ENCODE results near the gene GCGR. TPM values are rescaled to one million over a fixed set of nuclear protein-coding genes. Genes with fewer than 3 reads are reported as not detected.
A peak's percentile ranks its signal among the peaks of the same experiment; 100 is the strongest.

Gene GCGR
- total and polyA plus RNA-seq, 2 of the 13 experiments (the other 11 are each of a cell fraction or from before 2014, with no cell fraction given) = 0.04 to 0.13 TPM

GRCh38 chr17:81833160-81833920, 29.4 kb downstream of the GCGR start, which contains the start of gene MCRIP1 (continued):
- TF ChIP-seq, protein P1, sequence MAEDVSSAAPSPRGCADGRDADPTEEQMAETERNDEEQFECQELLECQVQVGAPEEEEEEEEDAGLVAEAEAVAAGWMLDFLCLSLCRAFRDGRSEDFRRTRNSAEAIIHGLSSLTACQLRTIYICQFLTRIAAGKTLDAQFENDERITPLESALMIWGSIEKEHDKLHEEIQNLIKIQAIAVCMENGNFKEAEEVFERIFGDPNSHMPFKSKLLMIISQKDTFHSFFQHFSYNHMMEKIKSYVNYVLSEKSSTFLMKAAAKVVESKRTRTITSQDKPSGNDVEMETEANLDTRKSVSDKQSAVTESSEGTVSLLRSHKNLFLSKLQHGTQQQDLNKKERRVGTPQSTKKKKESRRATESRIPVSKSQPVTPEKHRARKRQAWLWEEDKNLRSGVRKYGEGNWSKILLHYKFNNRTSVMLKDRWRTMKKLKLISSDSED (CRISPR knock-in tag; IDR thresholded peaks at IDR 0.05) = 0 out of 2 replicates have a peak, but pooled peaks have one; percentile 85
- TF ChIP-seq ZNF768 (CRISPR knock-in tag; IDR thresholded peaks at IDR 0.05) (peak; percentile 77; the same call in 1 of the 2 replicates), SRY (CRISPR knock-in tag; IDR thresholded peaks at IDR 0.05) (peak; percentile 17; the same call in 1 of the 2 replicates), ZSCAN20 (CRISPR knock-in tag; IDR thresholded peaks at IDR 0.05; ENCODE audit: borderline replicate concordance) (peak; percentile 94), ZNF891 (CRISPR knock-in tag; IDR thresholded peaks at IDR 0.05) (peak; percentile 87; the same call in 1 of the 2 replicates), POLR2A (IDR thresholded peaks at IDR 0.05; ENCODE audit: insufficient read depth in 1 of 2, low read depth in 2 of 2, low read length in 2 of 2) (peak; percentile 79), ZSCAN9 (CRISPR knock-in tag; IDR thresholded peaks at IDR 0.05; ENCODE audit: borderline replicate concordance) (peak; percentile 42), PATZ1 (CRISPR knock-in tag; IDR thresholded peaks at IDR 0.05) (peak; percentile 72), FOXK2 (IDR thresholded peaks at IDR 0.05) (no peak), JUND (CRISPR knock-in tag; IDR thresholded peaks at IDR 0.05) (no peak), ZNF841 (CRISPR knock-in tag; IDR thresholded peaks at IDR 0.05; ENCODE audit: borderline replicate concordance) (peak; percentile 71; the same call in 1 of the 2 replicates), HOXA9 (CRISPR knock-in tag; IDR thresholded peaks at IDR 0.05; ENCODE audit: borderline replicate concordance) (peak; percentile 70; the same call in 1 of the 2 replicates)
- TF ChIP-seq, protein P2, sequence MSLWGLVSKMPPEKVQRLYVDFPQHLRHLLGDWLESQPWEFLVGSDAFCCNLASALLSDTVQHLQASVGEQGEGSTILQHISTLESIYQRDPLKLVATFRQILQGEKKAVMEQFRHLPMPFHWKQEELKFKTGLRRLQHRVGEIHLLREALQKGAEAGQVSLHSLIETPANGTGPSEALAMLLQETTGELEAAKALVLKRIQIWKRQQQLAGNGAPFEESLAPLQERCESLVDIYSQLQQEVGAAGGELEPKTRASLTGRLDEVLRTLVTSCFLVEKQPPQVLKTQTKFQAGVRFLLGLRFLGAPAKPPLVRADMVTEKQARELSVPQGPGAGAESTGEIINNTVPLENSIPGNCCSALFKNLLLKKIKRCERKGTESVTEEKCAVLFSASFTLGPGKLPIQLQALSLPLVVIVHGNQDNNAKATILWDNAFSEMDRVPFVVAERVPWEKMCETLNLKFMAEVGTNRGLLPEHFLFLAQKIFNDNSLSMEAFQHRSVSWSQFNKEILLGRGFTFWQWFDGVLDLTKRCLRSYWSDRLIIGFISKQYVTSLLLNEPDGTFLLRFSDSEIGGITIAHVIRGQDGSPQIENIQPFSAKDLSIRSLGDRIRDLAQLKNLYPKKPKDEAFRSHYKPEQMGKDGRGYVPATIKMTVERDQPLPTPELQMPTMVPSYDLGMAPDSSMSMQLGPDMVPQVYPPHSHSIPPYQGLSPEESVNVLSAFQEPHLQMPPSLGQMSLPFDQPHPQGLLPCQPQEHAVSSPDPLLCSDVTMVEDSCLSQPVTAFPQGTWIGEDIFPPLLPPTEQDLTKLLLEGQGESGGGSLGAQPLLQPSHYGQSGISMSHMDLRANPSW (CRISPR knock-in tag; IDR thresholded peaks at IDR 0.05; ENCODE audit: borderline replicate concordance) = 0 out of 2 replicates have a peak, but pooled peaks have one; percentile 40
- TF ChIP-seq, protein P3, sequence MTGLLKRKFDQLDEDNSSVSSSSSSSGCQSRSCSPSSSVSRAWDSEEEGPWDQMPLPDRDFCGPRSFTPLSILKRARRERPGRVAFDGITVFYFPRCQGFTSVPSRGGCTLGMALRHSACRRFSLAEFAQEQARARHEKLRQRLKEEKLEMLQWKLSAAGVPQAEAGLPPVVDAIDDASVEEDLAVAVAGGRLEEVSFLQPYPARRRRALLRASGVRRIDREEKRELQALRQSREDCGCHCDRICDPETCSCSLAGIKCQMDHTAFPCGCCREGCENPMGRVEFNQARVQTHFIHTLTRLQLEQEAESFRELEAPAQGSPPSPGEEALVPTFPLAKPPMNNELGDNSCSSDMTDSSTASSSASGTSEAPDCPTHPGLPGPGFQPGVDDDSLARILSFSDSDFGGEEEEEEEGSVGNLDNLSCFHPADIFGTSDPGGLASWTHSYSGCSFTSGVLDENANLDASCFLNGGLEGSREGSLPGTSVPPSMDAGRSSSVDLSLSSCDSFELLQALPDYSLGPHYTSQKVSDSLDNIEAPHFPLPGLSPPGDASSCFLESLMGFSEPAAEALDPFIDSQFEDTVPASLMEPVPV (CRISPR knock-in tag; IDR thresholded peaks at IDR 0.05) = peak; percentile 93
- TF ChIP-seq, protein P4, sequence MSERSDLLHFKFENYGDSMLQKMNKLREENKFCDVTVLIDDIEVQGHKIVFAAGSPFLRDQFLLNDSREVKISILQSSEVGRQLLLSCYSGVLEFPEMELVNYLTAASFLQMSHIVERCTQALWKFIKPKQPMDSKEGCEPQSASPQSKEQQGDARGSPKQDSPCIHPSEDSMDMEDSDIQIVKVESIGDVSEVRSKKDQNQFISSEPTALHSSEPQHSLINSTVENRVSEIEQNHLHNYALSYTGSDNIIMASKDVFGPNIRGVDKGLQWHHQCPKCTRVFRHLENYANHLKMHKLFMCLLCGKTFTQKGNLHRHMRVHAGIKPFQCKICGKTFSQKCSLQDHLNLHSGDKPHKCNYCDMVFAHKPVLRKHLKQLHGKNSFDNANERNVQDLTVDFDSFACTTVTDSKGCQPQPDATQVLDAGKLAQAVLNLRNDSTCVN (CRISPR knock-in tag; IDR thresholded peaks at IDR 0.05; ENCODE audit: borderline replicate concordance) = peak; percentile 75; the same call in 1 of the 2 replicates
- TF ChIP-seq, protein P5, sequence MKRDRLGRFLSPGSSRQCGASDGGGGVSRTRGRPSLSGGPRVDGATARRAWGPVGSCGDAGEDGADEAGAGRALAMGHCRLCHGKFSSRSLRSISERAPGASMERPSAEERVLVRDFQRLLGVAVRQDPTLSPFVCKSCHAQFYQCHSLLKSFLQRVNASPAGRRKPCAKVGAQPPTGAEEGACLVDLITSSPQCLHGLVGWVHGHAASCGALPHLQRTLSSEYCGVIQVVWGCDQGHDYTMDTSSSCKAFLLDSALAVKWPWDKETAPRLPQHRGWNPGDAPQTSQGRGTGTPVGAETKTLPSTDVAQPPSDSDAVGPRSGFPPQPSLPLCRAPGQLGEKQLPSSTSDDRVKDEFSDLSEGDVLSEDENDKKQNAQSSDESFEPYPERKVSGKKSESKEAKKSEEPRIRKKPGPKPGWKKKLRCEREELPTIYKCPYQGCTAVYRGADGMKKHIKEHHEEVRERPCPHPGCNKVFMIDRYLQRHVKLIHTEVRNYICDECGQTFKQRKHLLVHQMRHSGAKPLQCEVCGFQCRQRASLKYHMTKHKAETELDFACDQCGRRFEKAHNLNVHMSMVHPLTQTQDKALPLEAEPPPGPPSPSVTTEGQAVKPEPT (CRISPR knock-in tag; IDR thresholded peaks at IDR 0.05; ENCODE audit: low read depth) = peak; percentile 93

Measured in HepG2 (cell line).